ENCODE results near the gene ARMC7. TPM values are rescaled to one million over a fixed set of nuclear protein-coding genes. Genes with fewer than 3 reads are reported as not detected.
A peak's percentile ranks its signal among the peaks of the same experiment; 100 is the strongest.

The ARMC7 gene
- total RNA-seq, 1 donor from 2014 or later = 1.9 TPM

DNA sequence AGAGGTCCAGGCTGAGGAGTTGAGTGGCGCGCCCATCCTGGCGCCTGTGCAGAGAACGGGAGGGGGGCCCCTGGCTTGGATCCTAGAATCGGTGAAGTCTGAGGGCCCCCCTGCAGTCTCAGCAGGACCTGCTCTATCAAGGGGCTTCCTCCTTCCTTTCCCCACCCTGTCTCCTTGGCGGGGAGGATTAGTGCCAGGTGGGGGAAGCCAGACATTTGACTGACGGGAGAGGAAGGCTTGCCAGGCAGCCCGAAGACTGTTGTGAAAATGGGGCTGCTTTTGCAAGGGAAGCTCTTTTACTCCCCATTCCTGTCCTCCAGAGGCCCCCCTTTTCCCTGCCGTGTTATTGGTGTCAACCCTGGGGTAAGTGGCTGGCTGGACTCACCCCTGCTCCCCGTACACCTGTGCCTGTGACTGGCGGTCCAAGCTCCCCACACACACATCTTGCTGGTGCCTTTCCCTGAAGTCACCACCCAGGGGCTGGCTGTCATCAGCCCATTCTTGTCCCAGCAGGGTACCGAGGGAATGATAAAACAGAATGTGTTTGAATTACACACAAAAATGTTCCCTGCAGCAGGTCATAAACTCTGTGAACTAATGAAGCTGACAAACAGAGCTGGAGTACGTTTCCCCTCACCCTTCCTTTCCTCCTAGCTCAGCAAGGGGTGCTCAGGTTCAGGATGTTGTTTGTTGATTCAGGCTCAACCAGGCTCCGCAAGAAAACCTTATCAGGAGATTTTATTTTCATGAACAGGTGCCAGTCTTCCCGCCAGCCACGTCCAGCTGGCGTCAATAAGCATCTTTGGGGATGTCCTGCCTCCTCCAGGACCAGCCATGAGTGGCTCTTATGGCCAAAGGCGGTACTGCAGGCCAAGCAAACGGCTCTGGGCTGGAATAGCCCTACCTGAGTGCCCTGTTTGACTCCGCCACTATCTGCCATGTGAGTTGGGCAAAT, 4.4 kb upstream of the ARMC7 start:
- H4K20me1 ChIP-seq (ENCODE audit: low read depth) = no peaks in the 10 kb centered on the region
- no peak overlapping the region for H3K4me3 Mint-ChIP-seq

DNA sequence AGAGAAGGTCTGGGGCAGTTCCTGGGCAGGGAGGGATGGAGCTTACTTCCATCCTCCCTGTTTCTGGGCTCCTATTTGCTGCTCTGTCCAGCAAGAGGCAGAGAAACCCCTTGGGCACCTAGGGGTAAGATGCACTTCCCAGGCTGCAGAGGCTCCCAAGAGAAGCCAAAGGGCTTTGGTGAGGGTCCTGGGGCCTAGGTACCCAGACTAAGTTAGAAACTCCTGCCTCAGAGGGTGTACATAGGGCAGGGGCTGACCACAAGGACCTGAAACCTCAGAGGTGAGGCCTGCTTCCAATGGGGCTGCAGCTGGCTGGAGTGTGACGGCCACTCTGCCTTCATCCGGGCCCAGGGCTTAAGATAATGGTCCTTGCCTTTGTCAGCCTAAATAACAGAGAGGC, 1.6 kb upstream of the ARMC7 start:
- no peak overlapping the region for H3K9ac ChIP-seq
- H3K36me3 ChIP-seq = no peaks in the 10 kb centered on the region
- H3F3A ChIP-seq (ENCODE audit: low read depth) = peaks cover 20% of the 10 kb centered on the region
- Mint-ChIP-seq H3K4me1 (peaks cover 21% of the 10 kb centered on the region), H3K27me3 (ENCODE audit: insufficient read depth, low read depth) (peaks cover 3% of the 10 kb centered on the region), H3K9me3 (no peaks in the 10 kb centered on the region), H3K36me3 (no peaks in the 10 kb centered on the region), H3K27ac (no peak overlapping the region), H3K4me3 (peak overlapping the region; percentile 90)
- H4K20me1 ChIP-seq (ENCODE audit: low read depth) = no peaks in the 10 kb centered on the region
- H3K4me3 ChIP-seq = no peak overlapping the region
- H3K4me2 ChIP-seq = no peak overlapping the region
- H3K27me3 ChIP-seq = peaks cover 9% of the 10 kb centered on the region
- TF ChIP-seq, protein P1, sequence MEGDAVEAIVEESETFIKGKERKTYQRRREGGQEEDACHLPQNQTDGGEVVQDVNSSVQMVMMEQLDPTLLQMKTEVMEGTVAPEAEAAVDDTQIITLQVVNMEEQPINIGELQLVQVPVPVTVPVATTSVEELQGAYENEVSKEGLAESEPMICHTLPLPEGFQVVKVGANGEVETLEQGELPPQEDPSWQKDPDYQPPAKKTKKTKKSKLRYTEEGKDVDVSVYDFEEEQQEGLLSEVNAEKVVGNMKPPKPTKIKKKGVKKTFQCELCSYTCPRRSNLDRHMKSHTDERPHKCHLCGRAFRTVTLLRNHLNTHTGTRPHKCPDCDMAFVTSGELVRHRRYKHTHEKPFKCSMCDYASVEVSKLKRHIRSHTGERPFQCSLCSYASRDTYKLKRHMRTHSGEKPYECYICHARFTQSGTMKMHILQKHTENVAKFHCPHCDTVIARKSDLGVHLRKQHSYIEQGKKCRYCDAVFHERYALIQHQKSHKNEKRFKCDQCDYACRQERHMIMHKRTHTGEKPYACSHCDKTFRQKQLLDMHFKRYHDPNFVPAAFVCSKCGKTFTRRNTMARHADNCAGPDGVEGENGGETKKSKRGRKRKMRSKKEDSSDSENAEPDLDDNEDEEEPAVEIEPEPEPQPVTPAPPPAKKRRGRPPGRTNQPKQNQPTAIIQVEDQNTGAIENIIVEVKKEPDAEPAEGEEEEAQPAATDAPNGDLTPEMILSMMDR (IDR thresholded peaks at IDR 0.05) = no peak
- TF ChIP-seq EZH2phosphoT487 (IDR thresholded peaks at IDR 0.05) (no peak), EZH2 (IDR thresholded peaks at IDR 0.05) (no peak)
- no peaks in the 10 kb centered on the region for H3K4me1 ChIP-seq
- no peak for DNase-seq (ENCODE audit: low spot score)
- peaks cover 8% of the 10 kb centered on the region for H3K79me2 ChIP-seq (ENCODE audit: low read depth)
- no peak overlapping the region for H2AFZ ChIP-seq (replicated peaks)
- H3K9me3 ChIP-seq (ENCODE audit: low read depth) = no peaks in the 10 kb centered on the region
- no peak overlapping the region for H3K27ac ChIP-seq

More for the DNA sequence above, 4.4 kb upstream of the ARMC7 start:
- Mint-ChIP-seq H3K36me3 (no peaks in the 10 kb centered on the region), H3K4me1 (peaks cover 11% of the 10 kb centered on the region), H3K27me3 (ENCODE audit: insufficient read depth, low read depth) (peaks cover 5% of the 10 kb centered on the region), H3K27ac (no peak overlapping the region), H3K9me3 (no peaks in the 10 kb centered on the region)
- no peak for TF ChIP-seq EZH2 (IDR thresholded peaks at IDR 0.05)
- TF ChIP-seq, protein P1 (IDR thresholded peaks at IDR 0.05) = peak; percentile 63
- TF ChIP-seq EZH2phosphoT487 (IDR thresholded peaks at IDR 0.05) = no peak
- H3K4me1 ChIP-seq = no peaks in the 10 kb centered on the region
- peak; percentile 72 for DNase-seq (ENCODE audit: low spot score)
- H3K79me2 ChIP-seq (ENCODE audit: low read depth) = peaks cover 1% of the 10 kb centered on the region
- no peak overlapping the region for H3K4me3 ChIP-seq
- no peaks in the 10 kb centered on the region for H3K9me3 ChIP-seq (ENCODE audit: low read depth)
- no peak overlapping the region for H3K4me2 ChIP-seq
- H3K27me3 ChIP-seq = peaks cover 9% of the 10 kb centered on the region
- H3K27ac ChIP-seq = no peak overlapping the region
- peaks cover 20% of the 10 kb centered on the region for H3F3A ChIP-seq (ENCODE audit: low read depth)
- no peaks in the 10 kb centered on the region for H3K36me3 ChIP-seq
- H3K9ac ChIP-seq = no peak overlapping the region
- no peak overlapping the region for H2AFZ ChIP-seq (replicated peaks)

DNA sequence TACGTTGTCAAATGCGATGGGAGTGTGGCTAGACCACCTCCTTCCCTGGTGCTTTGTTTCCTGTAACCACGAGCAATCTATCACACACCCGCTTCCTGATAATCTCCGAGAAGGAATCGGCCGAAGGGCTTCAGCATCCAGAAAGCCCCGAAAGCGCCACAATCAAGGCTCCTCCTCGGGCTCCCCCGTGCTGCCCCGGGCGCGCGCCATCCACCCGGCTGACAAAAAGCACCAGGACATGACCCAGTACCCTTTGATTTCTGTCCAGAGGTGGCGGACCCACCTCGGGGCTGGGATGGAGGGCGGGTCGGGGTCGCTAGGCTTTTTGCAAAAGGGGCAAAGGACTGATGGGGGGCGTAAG, 743 bp upstream of the ARMC7 start:
- Mint-ChIP-seq H3K9me3 (no peaks in the 10 kb centered on the region), H3K27me3 (ENCODE audit: insufficient read depth, low read depth) (peaks cover 3% of the 10 kb centered on the region), H3K4me1 (peaks cover 22% of the 10 kb centered on the region), H3K36me3 (no peaks in the 10 kb centered on the region), H3K27ac (no peak overlapping the region), H3K4me3 (peak overlapping the region; percentile 90)
- H3K4me2 ChIP-seq = peak overlapping the region; percentile 90
- TF ChIP-seq EZH2phosphoT487 (IDR thresholded peaks at IDR 0.05) (no peak), EZH2 (IDR thresholded peaks at IDR 0.05) (peak; percentile 10)
- H4K20me1 ChIP-seq (ENCODE audit: low read depth) = no peaks in the 10 kb centered on the region
- peaks cover 9% of the 10 kb centered on the region for H3K27me3 ChIP-seq
- peak overlapping the region; percentile 81 for H3K4me3 ChIP-seq
- no peak overlapping the region for H3K27ac ChIP-seq
- H3K4me1 ChIP-seq = no peaks in the 10 kb centered on the region
- peaks cover 8% of the 10 kb centered on the region for H3K79me2 ChIP-seq (ENCODE audit: low read depth)
- no peak overlapping the region for H3K9ac ChIP-seq
- peak overlapping the region; percentile 95 for H2AFZ ChIP-seq (replicated peaks)
- no peaks in the 10 kb centered on the region for H3K9me3 ChIP-seq (ENCODE audit: low read depth)
- H3F3A ChIP-seq (ENCODE audit: low read depth) = peaks cover 25% of the 10 kb centered on the region
- peak; percentile 50 for DNase-seq (ENCODE audit: low spot score)
- no peaks in the 10 kb centered on the region for H3K36me3 ChIP-seq

Measured in neural progenitor cell (in vitro differentiated cells).